Colon (tissue), 2 donors: Measurements from ENCODE around the gene VWA7.
"Not testable (repeated sequence)": the region's sequence is repeated elsewhere in the genome, so short reads cannot be mapped to it uniquely, and the experiment has no call there.

Experiments used
- FAIRE-seq: peaks from 2 replicates; lab custom pipeline; 2012; peaks lifted over from hg19 to GRCh38; lab: Jason Lieb, UNC
- donor health status: control.
- donor health status: control.

Gene VWA7, protein sequence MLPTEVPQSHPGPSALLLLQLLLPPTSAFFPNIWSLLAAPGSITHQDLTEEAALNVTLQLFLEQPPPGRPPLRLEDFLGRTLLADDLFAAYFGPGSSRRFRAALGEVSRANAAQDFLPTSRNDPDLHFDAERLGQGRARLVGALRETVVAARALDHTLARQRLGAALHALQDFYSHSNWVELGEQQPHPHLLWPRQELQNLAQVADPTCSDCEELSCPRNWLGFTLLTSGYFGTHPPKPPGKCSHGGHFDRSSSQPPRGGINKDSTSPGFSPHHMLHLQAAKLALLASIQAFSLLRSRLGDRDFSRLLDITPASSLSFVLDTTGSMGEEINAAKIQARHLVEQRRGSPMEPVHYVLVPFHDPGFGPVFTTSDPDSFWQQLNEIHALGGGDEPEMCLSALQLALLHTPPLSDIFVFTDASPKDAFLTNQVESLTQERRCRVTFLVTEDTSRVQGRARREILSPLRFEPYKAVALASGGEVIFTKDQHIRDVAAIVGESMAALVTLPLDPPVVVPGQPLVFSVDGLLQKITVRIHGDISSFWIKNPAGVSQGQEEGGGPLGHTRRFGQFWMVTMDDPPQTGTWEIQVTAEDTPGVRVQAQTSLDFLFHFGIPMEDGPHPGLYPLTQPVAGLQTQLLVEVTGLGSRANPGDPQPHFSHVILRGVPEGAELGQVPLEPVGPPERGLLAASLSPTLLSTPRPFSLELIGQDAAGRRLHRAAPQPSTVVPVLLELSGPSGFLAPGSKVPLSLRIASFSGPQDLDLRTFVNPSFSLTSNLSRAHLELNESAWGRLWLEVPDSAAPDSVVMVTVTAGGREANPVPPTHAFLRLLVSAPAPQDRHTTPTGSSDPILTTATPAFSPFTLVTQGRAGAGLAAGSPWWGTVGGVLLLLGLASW

DNA sequence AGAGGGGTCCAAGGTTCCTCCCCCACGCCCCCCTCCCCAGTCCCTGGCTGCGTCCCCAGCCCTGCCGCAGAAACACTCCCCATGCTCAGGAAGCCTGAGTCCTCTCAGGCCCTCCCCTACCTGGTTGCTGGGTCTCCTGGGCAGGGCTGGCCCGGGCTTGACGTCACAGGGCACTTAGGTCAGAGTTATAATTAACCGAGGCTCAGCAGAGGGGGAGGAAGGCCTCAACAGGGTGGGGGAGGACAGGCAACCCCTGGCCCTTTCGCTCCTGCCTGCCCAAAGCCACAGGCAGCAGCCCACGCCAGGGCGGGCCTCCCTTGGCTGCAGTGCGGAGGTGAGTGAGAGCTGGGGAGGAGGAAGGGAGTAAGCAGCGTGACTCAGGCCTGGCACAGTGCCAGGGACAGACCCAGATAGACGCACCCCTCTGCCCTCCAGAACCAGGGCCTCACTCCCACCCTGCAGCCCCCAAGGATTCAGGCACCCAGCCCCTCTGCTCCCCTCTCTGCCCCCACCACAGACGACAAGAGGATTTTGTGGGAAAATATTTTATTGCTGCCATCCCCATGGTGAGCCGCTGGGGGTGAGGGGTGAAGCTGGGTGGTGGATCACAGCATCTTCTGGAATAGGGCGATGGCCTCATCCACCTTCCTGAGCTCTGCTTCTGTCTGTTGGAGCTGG, at the start of gene VWA7:
Gene VWA7, minus strand, starts transcription at position 340 of the 678 bp plus-strand sequence. CDS start 549 bp downstream, outside the sequence.
- no peak for FAIRE-seq

DNA sequence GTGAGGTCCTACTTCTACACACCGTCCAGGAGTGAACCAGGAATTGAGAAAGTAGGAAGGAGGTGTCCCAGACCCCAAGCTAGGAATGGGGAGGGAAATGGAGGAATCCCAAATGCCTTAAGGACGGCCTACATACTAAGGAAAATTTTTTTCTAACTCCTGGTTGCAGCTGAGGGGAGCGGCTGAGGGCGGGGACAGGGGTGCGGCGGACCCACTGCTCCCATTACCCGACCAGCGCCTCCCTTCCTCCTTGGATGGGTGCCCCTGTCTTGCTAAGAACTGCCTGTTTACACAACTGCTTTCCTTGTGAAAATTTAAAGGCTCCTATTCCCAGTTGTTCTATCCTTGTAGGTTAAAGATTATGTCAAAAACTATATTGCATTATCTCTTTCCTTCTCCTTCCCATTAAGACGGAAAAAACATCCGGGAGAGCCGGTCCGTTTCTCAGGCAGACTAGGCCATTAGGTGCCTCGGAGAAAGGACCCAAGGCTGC, 49.7 kb upstream of the VWA7 start:
- no peak for FAIRE-seq

DNA sequence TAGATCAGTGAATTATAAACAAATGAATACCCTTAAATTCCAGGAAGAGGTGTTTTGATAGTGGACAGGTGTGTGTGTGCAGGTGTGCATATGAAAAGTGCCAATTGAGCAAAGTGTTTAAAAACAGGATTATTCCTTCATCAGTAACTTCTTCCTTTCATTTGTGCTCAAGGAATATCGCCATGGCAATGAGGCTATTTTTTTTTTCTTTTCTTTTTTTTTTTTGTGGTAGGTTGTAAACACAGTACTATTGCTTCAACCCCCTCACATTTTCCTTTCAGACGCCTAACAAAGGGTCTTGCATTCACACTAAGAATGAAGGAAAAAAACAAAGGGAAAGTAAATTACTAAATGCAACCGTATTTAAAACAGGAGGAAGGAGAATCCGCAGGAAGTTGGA, 48.4 kb upstream of the VWA7 start:
- FAIRE-seq = no peak

DNA sequence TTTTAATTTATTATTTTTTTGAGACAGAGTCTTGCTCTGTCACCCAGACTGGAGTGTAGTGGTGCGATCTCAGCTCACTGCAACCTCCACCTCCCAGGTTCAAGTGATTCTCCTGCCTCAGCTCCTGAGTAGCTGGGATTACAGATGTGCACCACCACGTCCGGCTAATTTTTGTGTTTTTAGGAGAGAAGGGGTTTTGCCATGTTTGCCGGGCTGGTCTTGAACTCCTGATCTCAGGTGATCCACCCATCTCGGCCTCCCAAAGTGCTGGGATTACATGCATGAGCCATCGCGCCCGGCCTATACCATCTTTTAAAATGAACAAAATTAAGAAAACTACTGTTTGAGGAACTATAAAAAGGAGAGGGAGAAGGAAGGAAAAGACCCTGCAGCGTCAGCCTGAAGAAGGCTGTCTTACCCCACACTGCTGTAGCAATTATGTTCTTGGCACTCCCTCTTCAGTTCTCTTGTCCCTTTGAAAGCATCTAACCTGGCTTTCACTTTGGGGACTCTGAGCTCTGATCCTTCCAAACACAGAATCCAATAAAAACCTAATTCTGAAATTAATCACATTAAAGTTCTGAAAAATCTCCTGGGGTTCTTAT, 46.6 kb upstream of the VWA7 start:
- not testable (repeated sequence) for FAIRE-seq

DNA sequence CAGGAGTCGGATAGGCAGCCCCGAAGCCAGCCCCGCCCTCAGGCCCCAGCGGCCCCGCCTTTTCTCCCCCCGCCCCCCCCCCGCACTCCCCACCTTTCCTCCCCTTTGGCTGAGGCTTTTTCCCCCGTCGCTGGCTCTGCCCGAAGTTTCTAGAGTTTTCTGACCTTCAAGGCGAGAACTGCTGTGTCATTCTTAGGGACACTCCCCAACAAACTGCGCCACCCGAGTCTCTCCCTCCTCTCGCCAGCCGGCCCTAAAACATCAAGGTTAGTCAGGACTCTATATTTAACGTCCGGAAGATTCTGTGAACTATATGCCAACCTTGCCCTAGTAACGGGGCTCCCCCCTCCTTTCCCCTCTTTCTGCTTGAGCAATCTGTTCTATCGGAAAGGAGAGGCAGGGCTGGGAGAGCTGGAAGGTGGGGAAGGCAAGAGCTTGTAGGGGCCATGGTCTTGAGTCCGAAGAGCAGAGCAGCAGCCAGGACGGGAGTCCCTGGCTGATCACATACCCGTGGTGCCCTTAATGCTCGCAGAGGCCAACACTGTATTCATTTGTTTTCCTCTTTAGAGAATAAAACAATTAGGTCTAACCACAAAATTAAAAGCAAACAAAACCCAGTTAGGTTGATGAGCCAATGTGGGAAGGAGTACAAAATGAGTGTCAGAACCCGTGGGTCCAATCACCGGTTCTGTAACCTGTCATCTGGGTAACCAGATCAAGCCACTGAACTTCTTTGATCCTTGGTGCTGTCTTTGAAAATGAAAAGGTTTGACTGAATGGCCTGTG, 45.1 kb upstream of the VWA7 start:
- no peak for FAIRE-seq

DNA sequence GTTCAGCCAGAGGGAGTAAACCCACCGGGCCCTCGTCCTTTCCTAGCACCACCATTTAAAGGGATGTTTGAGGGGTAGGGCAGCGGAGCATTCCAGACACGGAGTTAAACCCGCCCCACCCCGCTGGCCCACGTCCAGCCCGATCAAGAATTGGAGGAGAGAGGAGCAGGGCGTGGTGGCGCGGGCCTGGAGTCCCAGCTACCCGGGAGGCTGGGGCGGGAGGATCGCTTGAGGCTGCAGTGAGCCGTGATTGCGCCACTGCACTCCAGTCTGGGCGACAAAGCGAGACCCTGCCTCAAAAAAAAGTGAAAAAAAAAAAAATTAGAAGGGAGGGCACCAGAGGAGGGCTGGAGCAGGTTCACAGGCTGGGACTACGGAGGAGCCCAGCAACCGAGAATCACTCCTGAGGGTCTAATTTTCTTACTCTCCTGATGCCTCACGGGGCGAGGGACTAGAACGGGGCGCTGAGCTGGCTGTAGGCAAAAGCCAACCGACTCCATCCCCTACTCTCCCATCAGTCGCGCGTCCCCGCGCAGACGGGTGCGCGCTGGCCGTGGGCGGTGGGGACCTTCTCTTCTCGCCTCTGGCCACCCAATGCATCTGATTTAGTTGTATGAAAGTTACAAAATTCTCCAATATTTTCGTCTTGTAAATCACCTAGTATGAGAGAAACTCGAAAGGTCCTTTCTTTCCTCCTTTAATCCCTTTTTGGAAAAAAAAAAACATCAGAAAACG, 44.3 kb upstream of the VWA7 start:
- no peak for FAIRE-seq

DNA sequence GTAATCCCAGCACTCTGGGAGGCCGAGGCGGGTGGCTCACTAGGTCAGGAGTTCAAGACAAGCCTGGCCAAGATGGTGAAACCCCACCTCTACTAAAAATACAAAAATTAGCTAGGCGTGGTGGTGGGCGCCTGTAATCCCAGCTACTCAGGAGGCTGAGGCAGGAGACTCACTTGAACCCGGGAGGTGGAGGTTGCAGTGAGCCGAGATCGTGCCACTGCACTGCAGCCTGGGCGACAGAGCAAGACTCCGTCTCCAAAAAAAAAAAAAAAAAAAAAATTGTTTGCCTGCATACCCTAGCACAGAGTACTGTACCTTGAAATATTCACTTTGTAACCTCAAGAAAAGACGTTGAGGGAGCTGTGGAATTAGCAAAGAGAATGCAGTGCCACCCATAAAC, 43.3 kb upstream of the VWA7 start:
- FAIRE-seq = not testable (repeated sequence)

DNA sequence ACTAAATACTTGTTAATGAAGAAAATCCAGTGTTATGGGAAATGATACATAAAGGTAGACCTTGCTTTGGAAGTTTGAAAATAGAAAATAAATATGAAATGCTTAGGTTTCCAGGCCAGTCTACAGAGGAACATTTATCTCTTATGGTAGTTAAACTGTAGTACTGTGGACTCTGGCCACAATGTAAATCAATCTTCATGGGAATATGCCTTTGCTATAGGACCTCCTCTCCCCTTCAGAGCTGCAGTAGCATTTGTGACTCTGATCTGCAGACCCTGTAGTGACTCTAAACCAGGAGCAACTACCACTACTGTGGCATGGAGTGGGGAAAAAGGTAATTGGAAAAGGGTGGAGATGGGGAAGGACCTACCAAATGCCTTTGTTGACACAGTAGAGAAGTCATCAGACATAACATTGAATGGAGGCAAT, 42.8 kb upstream of the VWA7 start:
- no peak for FAIRE-seq

DNA sequence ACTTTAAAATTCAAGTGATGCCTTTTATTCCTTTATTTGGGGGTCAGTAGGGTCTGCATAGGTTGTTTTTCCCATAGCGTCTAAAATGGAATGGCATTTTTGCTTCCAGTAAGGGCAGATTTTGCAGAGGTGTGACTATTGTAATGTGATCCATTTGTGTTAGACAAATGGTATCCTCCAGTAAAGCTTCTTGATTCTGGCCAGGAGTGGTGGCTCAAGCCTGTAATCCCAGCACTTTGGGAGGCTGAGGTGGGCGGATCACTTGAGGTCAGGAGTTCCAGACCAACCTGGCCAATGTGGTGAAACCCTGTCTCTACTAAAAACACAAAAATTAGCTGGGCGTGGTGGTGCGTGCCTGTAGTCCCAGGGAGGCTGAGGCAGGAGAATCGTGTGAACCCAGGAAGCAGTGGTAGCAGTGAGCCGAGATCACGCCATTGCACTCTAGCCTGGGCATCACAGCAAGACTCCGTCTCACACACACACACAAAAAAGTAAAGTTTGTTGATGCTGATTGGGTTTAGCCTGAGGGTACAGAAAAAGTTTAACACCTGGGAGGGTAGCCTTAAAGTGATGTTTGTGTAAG, 40.9 kb upstream of the VWA7 start:
- FAIRE-seq = not testable (repeated sequence)

DNA sequence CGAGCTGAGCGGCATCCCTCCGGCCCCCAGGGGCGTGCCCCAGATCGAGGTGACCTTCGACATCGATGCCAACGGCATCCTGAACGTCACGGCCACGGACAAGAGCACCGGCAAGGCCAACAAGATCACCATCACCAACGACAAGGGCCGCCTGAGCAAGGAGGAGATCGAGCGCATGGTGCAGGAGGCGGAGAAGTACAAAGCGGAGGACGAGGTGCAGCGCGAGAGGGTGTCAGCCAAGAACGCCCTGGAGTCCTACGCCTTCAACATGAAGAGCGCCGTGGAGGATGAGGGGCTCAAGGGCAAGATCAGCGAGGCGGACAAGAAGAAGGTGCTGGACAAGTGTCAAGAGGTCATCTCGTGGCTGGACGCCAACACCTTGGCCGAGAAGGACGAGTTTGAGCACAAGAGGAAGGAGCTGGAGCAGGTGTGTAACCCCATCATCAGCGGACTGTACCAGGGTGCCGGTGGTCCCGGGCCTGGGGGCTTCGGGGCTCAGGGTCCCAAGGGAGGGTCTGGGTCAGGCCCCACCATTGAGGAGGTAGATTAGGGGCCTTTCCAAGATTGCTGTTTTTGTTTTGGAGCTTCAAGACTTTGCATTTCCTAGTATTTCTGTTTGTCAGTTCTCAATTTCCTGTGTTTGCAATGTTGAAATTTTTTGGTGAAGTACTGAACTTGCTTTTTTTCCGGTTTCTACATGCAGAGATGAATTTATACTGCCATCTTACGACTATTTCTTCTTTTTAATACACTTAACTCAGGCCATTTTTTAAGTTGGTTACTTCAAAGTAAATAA, 40.2 kb upstream of the VWA7 start:
- FAIRE-seq = not testable (repeated sequence)

DNA sequence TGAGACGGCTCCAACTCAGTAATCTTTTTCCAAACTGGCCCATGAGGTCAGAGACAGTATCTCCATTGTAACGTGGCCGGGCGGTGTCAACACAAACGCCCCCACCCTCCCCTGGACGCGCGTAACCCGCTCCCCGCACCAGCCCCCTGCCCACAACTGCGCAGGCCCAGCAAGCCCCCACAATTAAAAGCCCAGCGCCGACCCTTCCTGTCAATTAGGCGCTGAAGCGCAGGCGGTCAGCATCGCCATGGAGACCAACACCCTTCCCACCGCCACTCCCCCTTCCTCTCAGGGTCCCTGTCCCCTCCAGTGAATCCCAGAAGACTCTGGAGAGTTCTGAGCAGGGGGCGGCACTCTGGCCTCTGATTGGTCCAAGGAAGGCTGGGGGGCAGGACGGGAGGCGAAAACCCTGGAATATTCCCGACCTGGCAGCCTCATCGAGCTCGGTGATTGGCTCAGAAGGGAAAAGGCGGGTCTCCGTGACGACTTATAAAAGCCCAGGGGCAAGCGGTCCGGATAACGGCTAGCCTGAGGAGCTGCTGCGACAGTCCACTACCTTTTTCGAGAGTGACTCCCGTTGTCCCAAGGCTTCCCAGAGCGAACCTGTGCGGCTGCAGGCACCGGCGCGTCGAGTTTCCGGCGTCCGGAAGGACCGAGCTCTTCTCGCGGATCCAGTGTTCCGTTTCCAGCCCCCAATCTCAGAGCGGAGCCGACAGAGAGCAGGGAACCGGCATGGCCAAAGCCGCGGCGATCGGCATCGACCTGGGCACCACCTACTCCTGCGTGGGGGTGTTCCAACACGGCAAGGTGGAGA, 38.1 kb upstream of the VWA7 start, which contains the start of the genes HSPA1A and HSPA1L:
Gene HSPA1A, plus strand, starts transcription at position 519 of the 814 bp plus-strand sequence. Its CDS starts 214 bp downstream, at position 733.
Gene HSPA1L, minus strand, starts transcription at position 259 of the 814 bp plus-strand sequence. CDS start 3,311 bp downstream, outside the sequence.
- FAIRE-seq = no peak

DNA sequence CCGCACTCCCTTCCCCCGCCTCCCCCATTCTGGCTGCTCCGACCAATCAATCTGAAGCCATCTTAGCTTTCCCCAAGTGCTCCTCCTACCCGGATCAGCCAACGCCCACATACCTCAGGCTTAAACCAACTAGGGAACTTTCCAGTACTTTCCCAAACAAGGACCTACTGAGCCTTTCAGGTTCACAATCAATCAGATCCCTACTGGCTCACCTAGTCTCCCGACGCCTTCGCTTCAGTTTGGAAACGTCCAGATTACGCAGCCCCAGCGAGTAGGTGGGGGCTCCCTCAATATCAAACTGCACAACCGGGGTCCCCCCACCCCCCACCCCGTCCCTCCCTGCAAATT, 37.5 kb upstream of the VWA7 start:
- no peak for FAIRE-seq

DNA sequence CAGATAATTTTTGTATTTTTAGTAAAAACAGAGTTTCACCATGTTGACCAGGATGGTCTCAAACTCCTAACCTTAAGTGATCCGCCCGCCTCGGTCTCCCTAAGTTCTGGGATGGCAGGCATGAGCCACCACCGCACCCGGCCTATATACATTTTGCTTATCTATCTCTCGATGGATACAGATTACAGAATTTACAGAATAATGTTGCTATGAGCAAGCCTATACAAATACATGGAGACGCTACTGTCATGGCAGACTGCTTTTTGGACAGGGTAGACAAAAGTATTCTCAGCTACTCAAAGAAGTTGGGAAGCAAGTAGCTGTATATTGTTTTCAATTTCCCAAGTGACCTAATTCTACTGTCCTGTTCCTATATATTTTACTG, 36.3 kb upstream of the VWA7 start:
- no peak for FAIRE-seq

DNA sequence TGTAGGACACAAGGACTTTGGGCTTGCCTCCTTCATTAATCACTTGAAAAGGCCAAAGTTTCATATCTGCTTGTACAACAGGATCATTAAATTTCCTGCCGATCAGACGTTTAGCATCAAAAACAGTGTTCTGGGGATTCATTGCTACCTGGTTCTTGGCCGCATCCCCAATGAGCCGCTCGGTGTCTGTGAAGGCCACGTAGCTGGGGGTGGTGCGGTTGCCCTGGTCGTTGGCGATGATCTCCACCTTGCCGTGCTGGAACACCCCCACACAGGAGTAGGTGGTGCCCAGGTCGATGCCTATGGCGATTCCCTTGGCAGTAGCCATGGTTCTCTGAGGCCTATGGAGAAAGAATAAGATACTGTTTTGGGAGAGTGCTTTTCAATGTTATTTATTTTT, 34.5 kb upstream of the VWA7 start:
- FAIRE-seq = no peak

DNA sequence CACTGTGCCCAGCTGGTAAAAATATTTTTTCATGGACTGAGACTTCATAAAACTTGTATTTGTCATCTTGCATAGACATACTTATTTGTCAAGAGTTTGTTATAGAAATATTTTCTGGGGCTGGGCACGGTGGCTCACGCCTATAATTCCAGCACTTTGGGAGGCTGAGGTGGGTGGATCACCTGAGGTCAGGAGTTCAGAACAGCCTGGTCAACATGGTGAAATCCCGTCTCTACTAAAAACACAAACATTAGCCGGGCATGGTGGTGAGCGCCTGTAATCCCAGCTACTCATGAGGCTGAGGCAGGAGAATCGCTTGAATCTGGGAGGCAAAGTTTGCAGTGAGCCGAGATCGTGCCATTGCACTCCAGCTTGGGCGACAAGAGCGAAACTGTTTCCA, 31.5 kb upstream of the VWA7 start:
- not testable (repeated sequence) for FAIRE-seq

DNA sequence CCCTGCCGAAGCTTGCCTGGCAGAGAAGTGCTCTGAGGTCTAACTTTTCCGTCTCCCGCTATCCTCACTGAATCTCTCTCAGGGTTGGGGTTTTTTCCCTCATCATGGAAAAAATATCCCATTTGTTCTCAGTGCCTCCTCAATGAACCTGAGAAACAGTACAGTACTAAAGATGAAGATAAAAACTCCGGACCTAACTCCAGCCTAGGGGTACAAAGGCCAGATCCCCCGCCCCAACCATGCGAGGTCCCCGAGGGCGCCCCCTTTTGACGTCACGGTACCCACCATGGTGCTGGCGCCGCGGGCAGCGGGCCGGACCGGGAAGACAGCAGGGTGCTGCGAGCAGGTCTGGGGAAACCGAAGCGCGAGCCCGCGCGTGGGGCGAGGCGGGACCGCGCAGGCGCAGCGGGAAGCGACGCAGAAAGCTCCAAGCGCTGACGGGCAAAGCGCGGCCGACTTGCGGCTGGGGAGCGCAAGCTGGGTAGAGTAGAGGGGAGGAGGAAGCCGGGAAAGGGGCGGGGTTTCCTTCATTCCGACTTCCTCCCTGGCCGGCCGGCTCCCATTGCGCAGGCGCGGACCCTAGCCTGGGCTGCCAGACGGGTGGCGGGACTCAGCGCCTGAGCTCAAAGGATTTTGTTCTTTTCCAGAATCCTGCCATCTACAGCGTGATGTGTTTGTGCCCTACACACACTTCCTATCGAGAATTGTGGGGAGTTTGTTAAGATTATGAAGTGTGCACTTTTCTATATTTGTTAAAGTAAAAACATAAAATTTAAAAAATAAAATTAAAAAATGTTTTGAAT, 29.5 kb upstream of the VWA7 start, which contains the start of gene LSM2:
Gene LSM2, minus strand, starts transcription at position 497 of the 803 bp plus-strand sequence. Its CDS starts 209 bp downstream, at position 288.
- no peak for FAIRE-seq

DNA sequence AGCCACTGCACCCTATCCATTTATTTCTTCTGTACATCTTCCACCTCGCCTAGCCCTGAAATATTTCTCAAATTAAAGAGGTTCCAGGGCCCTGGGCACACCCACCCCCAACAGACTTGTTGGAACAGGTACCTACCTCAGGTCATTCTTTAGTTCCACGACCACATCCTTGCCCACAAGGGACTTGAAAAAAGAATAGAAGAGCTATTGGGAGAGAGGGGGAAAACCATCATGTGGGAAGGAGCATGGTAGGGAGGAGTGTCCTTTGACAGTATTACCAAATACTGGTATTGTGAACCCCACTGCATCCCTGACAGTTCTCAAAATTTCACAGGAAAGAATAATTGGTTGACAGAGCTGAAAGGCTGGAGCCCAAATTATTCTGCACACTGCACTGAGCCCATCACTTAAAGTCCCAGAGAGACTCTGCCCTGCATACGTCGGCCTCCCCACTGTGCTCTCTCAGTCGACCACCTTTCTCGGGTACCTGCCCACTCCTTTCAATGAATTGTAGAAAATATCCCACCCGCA, 28.9 kb upstream of the VWA7 start:
- FAIRE-seq = no peak
